GM23338 (cell line): ENCODE measurements around the gene CDHR4.
"Not testable (repeated sequence)": the region's sequence is repeated elsewhere in the genome, so short reads cannot be mapped to it uniquely, and the experiment has no call there.

Experiments
- CTCF ChIP-seq, 2 experiments: fragments of 200-600 bp in 1 of 2; sonication (generic) in 1 of 2; conservative IDR thresholded peaks; 2 replicates each; pipeline versions ENCODE4 v1.5.1 to v1.6.1; 2016 to 2017; ENCODE audit warnings: antibody characterized with exemption in 2 of 2, low read depth in 2 of 2, mild to moderate bottlenecking in 2 of 2, moderate library complexity in 1 of 2
- ETS1 ChIP-seq: IDR thresholded peaks from 2 replicates; pipeline ENCODE4 v1.6.1; 2016; ENCODE audit warnings: antibody characterized with exemption
- EZH2 ChIP-seq: fragments of 200-600 bp; sonication (generic); IDR thresholded peaks from one replicate; pipeline ENCODE4 v1.8.0; 2017; ENCODE audit warnings: antibody characterized with exemption, mild to moderate bottlenecking, low read depth; ENCODE audit not compliant: unreplicated experiment
- EZH2phosphoT487 ChIP-seq: fragments of 200-600 bp; sonication (generic); IDR thresholded peaks from one replicate; pipeline ENCODE4 v1.8.1; 2018; ENCODE audit warnings: antibody characterized with exemption; ENCODE audit not compliant: unreplicated experiment
- JUNB ChIP-seq: IDR thresholded peaks from one replicate; pipeline ENCODE4 v1.6.1; 2016; ENCODE audit warnings: antibody characterized with exemption; ENCODE audit not compliant: unreplicated experiment
- POLR2AphosphoS5 ChIP-seq: IDR thresholded peaks from 2 replicates; pipeline ENCODE4 v1.6.1; 2016; ENCODE audit warnings: antibody characterized with exemption, low read depth

- not testable (repeated sequence) for TF ChIP-seq EZH2; EZH2phosphoT487; CTCF (conservative IDR thresholded peaks at IDR 0.05; ENCODE audit: low read depth in 2 of 2); POLR2AphosphoS5; ETS1; JUNB
Observed at GRCh38 chr3:49748874-49749273, 50.8 kb downstream of the CDHR4 start.
